ENCODE measurements around the gene AEBP2. TPM values are rescaled to one million over a fixed set of nuclear protein-coding genes. Genes with fewer than 3 reads are reported as not detected.

Gene AEBP2
- total RNA-seq, 1 experiment from 2014 or later = 50.3 TPM

DNA sequence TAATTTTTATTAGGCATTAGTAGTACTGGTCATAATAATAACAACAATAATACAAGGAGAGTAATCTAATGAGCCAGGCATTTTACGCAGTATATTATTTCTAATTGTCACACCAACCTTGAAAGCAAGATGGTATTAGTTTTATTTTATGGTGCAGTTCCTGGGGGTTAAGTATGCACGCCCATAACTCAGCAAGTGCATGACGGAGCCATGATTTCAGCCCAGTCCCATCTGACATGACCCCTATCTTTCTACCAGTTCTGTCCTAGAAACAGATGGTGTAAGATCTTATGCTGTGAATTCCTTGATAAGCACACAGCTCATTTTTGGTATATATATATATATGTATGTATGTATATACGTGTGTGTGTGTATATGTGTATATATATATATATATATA, 106.0 kb downstream of the AEBP2 start:
- Histone ChIP-seq H3K79me2 (ENCODE audit: low read depth) (no peaks in the 10 kb centered on the region), H3K9me3 (ENCODE audit: insufficient read depth, low read depth) (no peaks in the 10 kb centered on the region; the same call in 1 of the 2 replicates), H3K9me2 (ENCODE audit: insufficient read depth) (no peaks in the 10 kb centered on the region), H2AFZ (no peak overlapping the region), H3K36me3 (ENCODE audit: low read depth) (no peaks in the 10 kb centered on the region), H3K4me2 (no peak overlapping the region), H4K20me1 (ENCODE audit: insufficient read depth) (no peaks in the 10 kb centered on the region), H3K4me3 (no peak overlapping the region), H3K27ac (no peak overlapping the region), H3F3A (ENCODE audit: insufficient read depth, low read depth) (no peaks in the 10 kb centered on the region), H3K4me1 (replicated peaks; ENCODE audit: insufficient read depth) (no peaks in the 10 kb centered on the region), H3K27me3 (ENCODE audit: insufficient read depth, low read depth) (no peaks in the 10 kb centered on the region)
- TF ChIP-seq, protein P1, sequence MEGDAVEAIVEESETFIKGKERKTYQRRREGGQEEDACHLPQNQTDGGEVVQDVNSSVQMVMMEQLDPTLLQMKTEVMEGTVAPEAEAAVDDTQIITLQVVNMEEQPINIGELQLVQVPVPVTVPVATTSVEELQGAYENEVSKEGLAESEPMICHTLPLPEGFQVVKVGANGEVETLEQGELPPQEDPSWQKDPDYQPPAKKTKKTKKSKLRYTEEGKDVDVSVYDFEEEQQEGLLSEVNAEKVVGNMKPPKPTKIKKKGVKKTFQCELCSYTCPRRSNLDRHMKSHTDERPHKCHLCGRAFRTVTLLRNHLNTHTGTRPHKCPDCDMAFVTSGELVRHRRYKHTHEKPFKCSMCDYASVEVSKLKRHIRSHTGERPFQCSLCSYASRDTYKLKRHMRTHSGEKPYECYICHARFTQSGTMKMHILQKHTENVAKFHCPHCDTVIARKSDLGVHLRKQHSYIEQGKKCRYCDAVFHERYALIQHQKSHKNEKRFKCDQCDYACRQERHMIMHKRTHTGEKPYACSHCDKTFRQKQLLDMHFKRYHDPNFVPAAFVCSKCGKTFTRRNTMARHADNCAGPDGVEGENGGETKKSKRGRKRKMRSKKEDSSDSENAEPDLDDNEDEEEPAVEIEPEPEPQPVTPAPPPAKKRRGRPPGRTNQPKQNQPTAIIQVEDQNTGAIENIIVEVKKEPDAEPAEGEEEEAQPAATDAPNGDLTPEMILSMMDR (conservative IDR thresholded peaks at IDR 0.05) = no peak
- no peak for TF ChIP-seq EZH2 (IDR thresholded peaks at IDR 0.05; ENCODE audit: low read depth)
- BruUV-seq (replicated peaks) = no TSS peak
- DNase-seq = no peak
- intact Hi-C loops (cut with micrococcal nuclease; ENCODE audit: unreplicated experiment) = no loop called here
- ChIA-PET POLR2A (ENCODE audit: unreplicated experiment) (interaction anchor here (0.5 to 0.6 kb wide), 2 partner anchors 17 to 470 kb away, joined by 3 to 8 read pairs; no protein-coding TSS in a partner anchor), CTCF (no interaction called here)

DNA sequence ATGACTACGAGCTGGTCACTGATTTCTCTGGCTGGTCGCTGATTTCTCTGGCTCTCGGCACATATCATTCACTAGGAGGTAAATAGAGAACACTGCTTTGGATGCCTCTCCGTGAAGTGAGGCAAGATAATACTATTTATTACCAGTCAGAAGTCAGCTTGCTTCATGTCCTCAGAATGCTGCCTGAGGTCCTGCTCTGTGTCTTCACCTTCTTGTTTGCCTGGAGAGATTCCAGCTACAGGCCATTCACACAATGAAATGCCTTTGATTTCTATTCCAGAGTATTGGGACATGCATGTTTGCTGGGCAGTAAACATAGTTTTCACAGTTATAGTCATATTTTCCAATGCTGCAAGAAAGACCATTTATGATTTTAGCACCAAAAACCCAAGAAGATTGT, 106.7 kb downstream of the AEBP2 start:
- intact Hi-C loops (cut with micrococcal nuclease; ENCODE audit: unreplicated experiment) = no loop called here
- Histone ChIP-seq H3K27me3 (ENCODE audit: insufficient read depth, low read depth) (no peaks in the 10 kb centered on the region), H3K4me1 (replicated peaks; ENCODE audit: insufficient read depth) (no peaks in the 10 kb centered on the region), H3K4me3 (no peak overlapping the region), H3K79me2 (ENCODE audit: low read depth) (no peaks in the 10 kb centered on the region), H4K20me1 (ENCODE audit: insufficient read depth) (no peaks in the 10 kb centered on the region), H3K27ac (no peak overlapping the region), H3K36me3 (ENCODE audit: low read depth) (no peaks in the 10 kb centered on the region), H3K9me2 (ENCODE audit: insufficient read depth) (no peaks in the 10 kb centered on the region), H2AFZ (no peak overlapping the region), H3K9me3 (ENCODE audit: insufficient read depth, low read depth) (no peaks in the 10 kb centered on the region; the same call in 1 of the 2 replicates), H3K4me2 (no peak overlapping the region), H3F3A (ENCODE audit: insufficient read depth, low read depth) (no peaks in the 10 kb centered on the region)
- no peak for DNase-seq
- BruUV-seq (replicated peaks) = no TSS peak
- POLR2A ChIA-PET (ENCODE audit: unreplicated experiment) = interaction anchor here (0.5 to 0.6 kb wide), 2 partner anchors 18 to 470 kb away, joined by 3 to 8 read pairs; no protein-coding TSS in a partner anchor
- CTCF ChIA-PET = no interaction called here
- TF ChIP-seq EZH2 (IDR thresholded peaks at IDR 0.05; ENCODE audit: low read depth) = no peak
- TF ChIP-seq, protein P1 (conservative IDR thresholded peaks at IDR 0.05) = no peak

DNA sequence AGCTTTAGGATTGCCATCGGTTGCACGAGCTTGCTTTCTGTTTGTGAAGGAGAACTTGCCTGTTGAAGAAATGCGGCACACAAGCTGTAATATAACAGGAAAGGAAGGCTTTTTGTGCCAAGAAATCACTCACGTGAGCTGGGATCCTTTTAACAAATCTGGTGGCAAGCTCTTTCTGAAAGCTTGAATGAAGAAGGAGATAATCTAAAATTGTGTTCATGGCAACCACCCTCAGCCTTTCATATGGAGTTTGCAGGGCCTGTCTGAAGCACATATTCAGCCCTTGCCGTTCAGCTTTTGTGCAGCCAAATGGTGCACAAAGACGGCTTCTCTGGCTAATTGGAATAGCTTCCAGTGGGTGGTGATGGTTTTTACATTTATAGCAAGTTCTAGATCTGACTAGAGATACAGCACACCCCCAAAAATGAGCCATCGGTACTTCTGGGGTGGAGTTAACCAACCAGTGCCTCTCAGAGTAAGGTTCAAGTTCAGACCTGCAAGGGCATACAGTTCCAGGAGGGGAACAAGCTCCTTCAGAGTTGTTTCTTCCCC, 107.4 kb downstream of the AEBP2 start:
- TF ChIP-seq, protein P1 (conservative IDR thresholded peaks at IDR 0.05) = no peak
- TF ChIP-seq EZH2 (IDR thresholded peaks at IDR 0.05; ENCODE audit: low read depth) = no peak
- Histone ChIP-seq H3K36me3 (ENCODE audit: low read depth) (no peaks in the 10 kb centered on the region), H3K79me2 (ENCODE audit: low read depth) (no peaks in the 10 kb centered on the region), H3K4me2 (no peak overlapping the region), H2AFZ (no peak overlapping the region), H3F3A (ENCODE audit: insufficient read depth, low read depth) (no peaks in the 10 kb centered on the region), H3K4me3 (no peak overlapping the region), H4K20me1 (ENCODE audit: insufficient read depth) (no peaks in the 10 kb centered on the region), H3K4me1 (replicated peaks; ENCODE audit: insufficient read depth) (no peaks in the 10 kb centered on the region), H3K9me3 (ENCODE audit: insufficient read depth, low read depth) (no peaks in the 10 kb centered on the region; the same call in 1 of the 2 replicates), H3K27me3 (ENCODE audit: insufficient read depth, low read depth) (no peaks in the 10 kb centered on the region), H3K27ac (no peak overlapping the region), H3K9me2 (ENCODE audit: insufficient read depth) (no peaks in the 10 kb centered on the region)
- intact Hi-C loops (cut with micrococcal nuclease; ENCODE audit: unreplicated experiment) = no loop called here
- ChIA-PET POLR2A (ENCODE audit: unreplicated experiment) (no interaction called here), CTCF (no interaction called here)
- DNase-seq = no peak
- no TSS peak for BruUV-seq (replicated peaks)
